ENCODE data around the gene STAT3. TPM values are rescaled to one million over a fixed set of nuclear protein-coding genes. Genes with fewer than 3 reads are reported as not detected.

Gene STAT3
- total and polyA plus RNA-seq, 9 of the 15 experiments (the other 6 are each of a cell fraction or from before 2014, with no cell fraction given): 90.0 to 179 (median 114) TPM

- TF ChIP-seq HDAC6 (IDR thresholded peaks at IDR 0.05; ENCODE audit: low read depth, low read length) (no peak), ID3 (CRISPR knock-in tag; IDR thresholded peaks at IDR 0.05) (no peak), ID3 (tag; IDR thresholded peaks at IDR 0.05) (no peak), TSC22D4 (tag; IDR thresholded peaks at IDR 0.05) (no peak), BDP1 (IDR thresholded peaks at IDR 0.05; ENCODE audit: insufficient read depth, insufficient read length) (no peak), E2F3 (CRISPR knock-in tag; IDR thresholded peaks at IDR 0.05) (no peak), ZNF175 (CRISPR knock-in tag; IDR thresholded peaks at IDR 0.05; ENCODE audit: low read depth) (no peak), NFYB (IDR thresholded peaks at IDR 0.05; ENCODE audit: extremely low read depth, insufficient read length) (no peak), HOMEZ (CRISPR knock-in tag; IDR thresholded peaks at IDR 0.05) (no peak), TAF9B (IDR thresholded peaks at IDR 0.05; ENCODE audit: partially characterized antibody) (peak; percentile 27), BACH1 (tag; IDR thresholded peaks at IDR 0.05) (0 out of 2 replicates have a peak, but pooled peaks have one; percentile 28), HIVEP1 (CRISPR knock-in tag; IDR thresholded peaks at IDR 0.05) (no peak), PYGO2 (tag; IDR thresholded peaks at IDR 0.05) (no peak), CREB3 (tag; conservative IDR thresholded peaks at IDR 0.05; ENCODE audit: low read depth) (no peak), ZC3H8 (IDR thresholded peaks at IDR 0.05) (no peak), MAFF (IDR thresholded peaks at IDR 0.05; ENCODE audit: low read length) (no peak), HDAC3 (IDR thresholded peaks at IDR 0.05; ENCODE audit: borderline replicate concordance, partially characterized antibody) (peak; percentile 29), NR2C1 (IDR thresholded peaks at IDR 0.05) (no peak), NR2C1 (tag; IDR thresholded peaks at IDR 0.05) (no peak), TFE3 (CRISPR knock-in tag; IDR thresholded peaks at IDR 0.05) (no peak)
- TF ChIP-seq, protein P1, sequence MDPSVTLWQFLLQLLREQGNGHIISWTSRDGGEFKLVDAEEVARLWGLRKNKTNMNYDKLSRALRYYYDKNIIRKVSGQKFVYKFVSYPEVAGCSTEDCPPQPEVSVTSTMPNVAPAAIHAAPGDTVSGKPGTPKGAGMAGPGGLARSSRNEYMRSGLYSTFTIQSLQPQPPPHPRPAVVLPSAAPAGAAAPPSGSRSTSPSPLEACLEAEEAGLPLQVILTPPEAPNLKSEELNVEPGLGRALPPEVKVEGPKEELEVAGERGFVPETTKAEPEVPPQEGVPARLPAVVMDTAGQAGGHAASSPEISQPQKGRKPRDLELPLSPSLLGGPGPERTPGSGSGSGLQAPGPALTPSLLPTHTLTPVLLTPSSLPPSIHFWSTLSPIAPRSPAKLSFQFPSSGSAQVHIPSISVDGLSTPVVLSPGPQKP (CRISPR knock-in tag; IDR thresholded peaks at IDR 0.05): no peak
- TF ChIP-seq, protein P2, sequence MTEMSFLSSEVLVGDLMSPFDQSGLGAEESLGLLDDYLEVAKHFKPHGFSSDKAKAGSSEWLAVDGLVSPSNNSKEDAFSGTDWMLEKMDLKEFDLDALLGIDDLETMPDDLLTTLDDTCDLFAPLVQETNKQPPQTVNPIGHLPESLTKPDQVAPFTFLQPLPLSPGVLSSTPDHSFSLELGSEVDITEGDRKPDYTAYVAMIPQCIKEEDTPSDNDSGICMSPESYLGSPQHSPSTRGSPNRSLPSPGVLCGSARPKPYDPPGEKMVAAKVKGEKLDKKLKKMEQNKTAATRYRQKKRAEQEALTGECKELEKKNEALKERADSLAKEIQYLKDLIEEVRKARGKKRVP (CRISPR knock-in tag; IDR thresholded peaks at IDR 0.05): no peak
Measured at GRCh38 chr17:42322382-42323267, 65.6 kb downstream of the STAT3 start (continued).
